Measurements from ENCODE around the gene SAP30. TPM values are rescaled to one million over a fixed set of nuclear protein-coding genes. Genes with fewer than 3 reads are reported as not detected.
A peak's percentile ranks its signal among the peaks of the same experiment; 100 is the strongest.

The SAP30 gene
- total and polyA plus RNA-seq, 7 donors, result 3.5 to 10.7 (median 6.9) TPM

DNA sequence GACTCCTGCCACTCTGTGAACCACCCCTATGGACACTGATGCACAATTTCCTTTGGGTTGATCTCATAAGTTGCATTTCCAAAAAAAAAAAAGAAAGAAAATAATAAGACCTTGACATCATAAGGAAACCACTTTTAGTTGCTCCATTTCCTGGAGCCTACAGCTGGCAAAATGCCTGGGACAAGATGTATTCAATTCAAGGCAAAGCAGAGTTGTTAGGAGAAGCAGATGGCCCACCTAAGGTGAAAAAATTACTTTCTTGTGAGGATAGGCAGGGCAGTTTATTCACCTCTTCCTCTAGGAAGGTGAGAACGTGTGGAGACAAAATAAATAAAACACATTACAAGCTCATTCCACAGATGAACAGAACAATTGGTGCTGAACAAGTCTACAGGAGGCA, 42.3 kb downstream of the SAP30 start:
- H3K27ac ChIP-seq, result no peak overlapping the region
- H3K4me3 ChIP-seq, result no peak overlapping the region
- H3K9me3 ChIP-seq, result no peaks in the 10 kb centered on the region
- intact Hi-C loops (cut with DNase I), result no loop called here
- H3K36me3 ChIP-seq (ENCODE audit: insufficient read depth in 1 of 2, low read depth in 1 of 2), result no peaks in the 10 kb centered on the region
- WGBS, 3 donors, result 69 to 86% (median 76%) methylated on average over 1 of the region's 1 CpG
- no peaks in the 10 kb centered on the region for H3K4me1 ChIP-seq
- no peak for DNase-seq
- TF ChIP-seq, protein P1, sequence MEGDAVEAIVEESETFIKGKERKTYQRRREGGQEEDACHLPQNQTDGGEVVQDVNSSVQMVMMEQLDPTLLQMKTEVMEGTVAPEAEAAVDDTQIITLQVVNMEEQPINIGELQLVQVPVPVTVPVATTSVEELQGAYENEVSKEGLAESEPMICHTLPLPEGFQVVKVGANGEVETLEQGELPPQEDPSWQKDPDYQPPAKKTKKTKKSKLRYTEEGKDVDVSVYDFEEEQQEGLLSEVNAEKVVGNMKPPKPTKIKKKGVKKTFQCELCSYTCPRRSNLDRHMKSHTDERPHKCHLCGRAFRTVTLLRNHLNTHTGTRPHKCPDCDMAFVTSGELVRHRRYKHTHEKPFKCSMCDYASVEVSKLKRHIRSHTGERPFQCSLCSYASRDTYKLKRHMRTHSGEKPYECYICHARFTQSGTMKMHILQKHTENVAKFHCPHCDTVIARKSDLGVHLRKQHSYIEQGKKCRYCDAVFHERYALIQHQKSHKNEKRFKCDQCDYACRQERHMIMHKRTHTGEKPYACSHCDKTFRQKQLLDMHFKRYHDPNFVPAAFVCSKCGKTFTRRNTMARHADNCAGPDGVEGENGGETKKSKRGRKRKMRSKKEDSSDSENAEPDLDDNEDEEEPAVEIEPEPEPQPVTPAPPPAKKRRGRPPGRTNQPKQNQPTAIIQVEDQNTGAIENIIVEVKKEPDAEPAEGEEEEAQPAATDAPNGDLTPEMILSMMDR (IDR thresholded peaks at IDR 0.05), result no peak
- ATAC-seq, result no peak
- H3K27me3 ChIP-seq (ENCODE audit: insufficient read depth in 3 of 3, low read length in 2 of 3), result no peaks in the 10 kb centered on the region

- 77 to 87% (median 84%) methylated on average over 3 of the region's 3 CpGs for WGBS, 3 donors
- TF ChIP-seq, protein P1 (IDR thresholded peaks at IDR 0.05), result no peak
- intact Hi-C loops (cut with DNase I), result no loop called here
- Histone ChIP-seq H3K36me3 (ENCODE audit: insufficient read depth in 1 of 2, low read depth in 1 of 2) (no peaks in the 10 kb centered on the region), H3K27me3 (ENCODE audit: insufficient read depth in 3 of 3, low read length in 2 of 3) (no peaks in the 10 kb centered on the region), H3K4me1 (no peaks in the 10 kb centered on the region), H3K4me3 (no peak overlapping the region), H3K27ac (no peak overlapping the region), H3K9me3 (no peaks in the 10 kb centered on the region)
- DNase-seq (no peak), ATAC-seq (no peak)
These were observed 43.7 kb downstream of the SAP30 start for GRCh38 chr4:173414456-173414855.

DNA sequence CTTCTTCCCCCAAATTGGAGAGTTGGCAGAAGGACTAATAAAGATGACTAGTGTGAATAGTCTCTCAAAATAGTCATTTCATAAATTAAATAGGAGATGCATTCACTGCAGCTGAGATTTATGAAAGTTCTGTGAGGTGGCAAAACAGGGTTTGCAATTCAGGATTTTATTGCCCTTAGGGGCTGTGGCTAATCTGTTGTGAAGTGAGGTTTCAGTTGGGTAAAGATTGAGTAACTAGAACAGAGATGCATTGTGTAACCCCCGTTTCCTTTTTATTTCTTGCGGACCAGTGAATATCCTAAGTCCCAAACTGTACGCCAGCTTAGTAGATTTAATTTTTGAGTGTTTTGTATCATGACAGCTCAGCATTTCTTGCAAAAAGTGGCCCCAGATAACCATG, 44.3 kb downstream of the SAP30 start:
- peak in 1 of 4 donors; percentile 41 for ATAC-seq
- intact Hi-C loops (cut with DNase I), result loop anchor here (5.0 kb wide), 2 partner anchors 77 to 403 kb away; no protein-coding TSS in a partner anchor
- H3K27ac ChIP-seq, result no peak overlapping the region
- H3K36me3 ChIP-seq (ENCODE audit: insufficient read depth in 1 of 2, low read depth in 1 of 2), result no peaks in the 10 kb centered on the region
- no peaks in the 10 kb centered on the region for H3K27me3 ChIP-seq (ENCODE audit: insufficient read depth in 3 of 3, low read length in 2 of 3)
- no peaks in the 10 kb centered on the region for H3K4me1 ChIP-seq
- TF ChIP-seq, protein P1 (IDR thresholded peaks at IDR 0.05), result no peak
- DNase-seq, result no peak
- 86 to 89% (median 88%) methylated on average over 3 of the region's 3 CpGs for WGBS, 3 donors
- H3K9me3 ChIP-seq, result no peaks in the 10 kb centered on the region
- no peak overlapping the region for H3K4me3 ChIP-seq

GRCh38 chr4:173415885-173416653, 45.3 kb downstream of the SAP30 start:
- H3K27me3 ChIP-seq (ENCODE audit: insufficient read depth in 3 of 3, low read length in 2 of 3), result no peaks in the 10 kb centered on the region
- no peak overlapping the region for H3K4me3 ChIP-seq
- no peaks in the 10 kb centered on the region for H3K36me3 ChIP-seq (ENCODE audit: insufficient read depth in 1 of 2, low read depth in 1 of 2)
- no peaks in the 10 kb centered on the region for H3K4me1 ChIP-seq
- H3K9me3 ChIP-seq, result no peaks in the 10 kb centered on the region
- no peak overlapping the region for H3K27ac ChIP-seq
- DNase-seq (peak; percentile 41 to 67), ATAC-seq (peak in 3 of 4 donors; percentile 34 to 59 (median 57))
- WGBS, 3 donors, result 83 to 89% (median 84%) methylated on average over 26 of the region's 26 CpGs
- TF ChIP-seq, protein P1 (IDR thresholded peaks at IDR 0.05), result no peak
- intact Hi-C loops (cut with DNase I), result loop anchor here (2.0 to 5.0 kb wide), 4 partner anchors 76 to 404 kb away; no protein-coding TSS in a partner anchor
